Cardiac septum (tissue), 1 donor: Measurements from ENCODE around the gene CENPV. TPM values are rescaled to one million over a fixed set of nuclear protein-coding genes. Genes with fewer than 3 reads are reported as not detected.
"Not testable (repeated sequence)": the region's sequence is repeated elsewhere in the genome, so short reads cannot be mapped to it uniquely, and the experiment has no call there.

ENCODE experiments used
- DNase-seq: peaks from one replicate; pipeline ENCODE4 v3.0.0-alpha.2; 2020; ENCODE audit warnings: low spot score
- intact Hi-C: fragments of 100-400 bp; cut with DNase I; formaldehyde crosslinking; loops from one replicate; pipeline ENCODE4 v1.14.0; 2022
- total RNA-seq: library from RNA; stranded (reverse); fragmentation: NEBNext Ultra II Directional; extraction: Animal tissue kit (Norgen Biotek cat#: 25700); gene quantifications from one replicate; pipeline ENCODE4 v1.2.1, GENCODE V29; 2021
- donor health status: DM: no; HTN: no; CAD: no.

Gene CENPV
- total RNA-seq, 1 donor from 2014 or later, result 2.9 TPM

- DNase-seq, result no peak
- intact Hi-C loops, result no loop called here
These were observed 30.6 kb downstream of the CENPV start for GRCh38 chr17:16322636-16323035.

- DNase-seq, result no peak
- intact Hi-C loops, result no loop called here
These were observed 33.3 kb downstream of the CENPV start for GRCh38 chr17:16319969-16320368.

GRCh38 chr17:16314859-16315258, 38.4 kb downstream of the CENPV start:
- DNase-seq, result no peak
- intact Hi-C loops, result no loop called here

- intact Hi-C loops, result no loop called here
- DNase-seq, result no peak
These were observed 39.1 kb downstream of the CENPV start for GRCh38 chr17:16314189-16314588.

GRCh38 chr17:16313139-16314090, 39.9 kb downstream of the CENPV start:
- no peak for DNase-seq
- intact Hi-C loops, result no loop called here

- intact Hi-C loops, DNase-seq: not testable (repeated sequence)
These were observed 41.2 kb downstream of the CENPV start for GRCh38 chr17:16312061-16312460.

- no peak for DNase-seq
- intact Hi-C loops, result no loop called here
These were observed 47.1 kb downstream of the CENPV start for GRCh38 chr17:16306211-16306610.

- intact Hi-C loops, result no loop called here
- DNase-seq, result no peak
These were observed 48.4 kb downstream of the CENPV start for GRCh38 chr17:16304830-16305229.

- intact Hi-C loops, result no loop called here
- DNase-seq, result no peak
These were observed 50.4 kb downstream of the CENPV start for GRCh38 chr17:16302856-16303255.

- intact Hi-C loops, result no loop called here
- no peak for DNase-seq
These were observed 51.1 kb downstream of the CENPV start for GRCh38 chr17:16301963-16302855.

- intact Hi-C loops, result no loop called here
- DNase-seq, result no peak
These were observed 52.7 kb downstream of the CENPV start for GRCh38 chr17:16300554-16300953.

GRCh38 chr17:16298140-16298662, 55.1 kb downstream of the CENPV start:
- intact Hi-C loops, result no loop called here
- no peak for DNase-seq

- no peak for DNase-seq
These were observed 55.7 kb downstream of the CENPV start for GRCh38 chr17:16297367-16298139.

GRCh38 chr17:16296072-16296471, 57.2 kb downstream of the CENPV start:
- DNase-seq, result not testable (repeated sequence)

More at GRCh38 chr17:16297367-16298139, 55.7 kb downstream of the CENPV start:
- intact Hi-C loops, result no loop called here

GRCh38 chr17:16294560-16294959, 58.7 kb downstream of the CENPV start:
- intact Hi-C loops, result no loop called here
- no peak for DNase-seq

More at GRCh38 chr17:16296072-16296471, 57.2 kb downstream of the CENPV start:
- intact Hi-C loops, result not testable (repeated sequence)

GRCh38 chr17:16293931-16294330, 59.3 kb downstream of the CENPV start:
- DNase-seq, result no peak
- intact Hi-C loops, result no loop called here
